Measurements from ENCODE around the gene GP5.

The GP5 gene

GRCh38 chr3:194375473-194376240 lies 23.4 kb downstream of the GP5 start:
- peak; percentile 53 for DNase-seq

GRCh38 chr3:194374935-194375334 lies 24.1 kb downstream of the GP5 start:
- peak; percentile 56 for DNase-seq

- no peak for DNase-seq
Measured at GRCh38 chr3:194373899-194374298, 25.2 kb downstream of the GP5 start.

GRCh38 chr3:194373028-194373427 lies 26.0 kb downstream of the GP5 start:
- DNase-seq: no peak

- DNase-seq: no peak
Measured at GRCh38 chr3:194370753-194371152, 28.3 kb downstream of the GP5 start.

GRCh38 chr3:194369522-194370279 lies 29.4 kb downstream of the GP5 start, which contains the start of gene LRRC15:
TSS of gene LRRC15 (minus strand) at chr3:194369743. CDS start at chr3:194361043, 8,700 bp downstream.
- no peak for DNase-seq

- DNase-seq: no peak
Measured at GRCh38 chr3:194368918-194369317, 30.1 kb downstream of the GP5 start.

GRCh38 chr3:194367992-194368841 lies 30.8 kb downstream of the GP5 start:
- DNase-seq: no peak

GRCh38 chr3:194365978-194366490 lies 33.0 kb downstream of the GP5 start:
- DNase-seq: no peak

- DNase-seq: no peak
Measured at GRCh38 chr3:194365526-194365925, 33.5 kb downstream of the GP5 start.

GRCh38 chr3:194364652-194365434 lies 34.2 kb downstream of the GP5 start:
- peak; percentile 32 for DNase-seq

- DNase-seq: no peak
Measured at GRCh38 chr3:194364314-194364651, 34.8 kb downstream of the GP5 start.

GRCh38 chr3:194360568-194360967 lies 38.5 kb downstream of the GP5 start:
- no peak for DNase-seq

GRCh38 chr3:194357681-194358080 lies 41.4 kb downstream of the GP5 start:
- no peak for DNase-seq

GRCh38 chr3:194355379-194355778 lies 43.7 kb downstream of the GP5 start:
- no peak for DNase-seq

GRCh38 chr3:194354315-194354714 lies 44.8 kb downstream of the GP5 start:
- DNase-seq: no peak

- DNase-seq: no peak
Measured at GRCh38 chr3:194352667-194353246, 46.3 kb downstream of the GP5 start.

GRCh38 chr3:194351952-194352536 lies 47.0 kb downstream of the GP5 start:
- no peak for DNase-seq

GRCh38 chr3:194351080-194351672 lies 47.9 kb downstream of the GP5 start, which contains the start of gene CPN2:
TSS of gene CPN2 (minus strand) at chr3:194351328. CDS start at chr3:194342702, 8,626 bp downstream.
- no peak for DNase-seq

- DNase-seq: no peak
Measured at GRCh38 chr3:194350726-194351071, 48.4 kb downstream of the GP5 start.

- DNase-seq: no peak
Measured at GRCh38 chr3:194348354-194348753, 50.7 kb downstream of the GP5 start.
